HG03060 (cell line): ENCODE results near the gene CDH3.

Source experiments
- ATAC-seq: cut with Tn5 transposase; IDR thresholded peaks from one replicate; pipeline ENCODE4 v1.9.1; 2021; ENCODE audit warnings: low read depth, moderate number of reproducible peaks; ENCODE audit not compliant: unreplicated experiment

The CDH3 gene

GRCh38 chr16:68733570-68733969 is 88.5 kb downstream of the CDH3 start:
- ATAC-seq, result no peak

- no peak for ATAC-seq
Observed at GRCh38 chr16:68734782-68735181, 89.7 kb downstream of the CDH3 start.

GRCh38 chr16:68736561-68736960 is 91.5 kb downstream of the CDH3 start:
- no peak for ATAC-seq

GRCh38 chr16:68737046-68737729 is 92.1 kb downstream of the CDH3 start, which contains the start of gene CDH1:
CDH1 (plus strand) TSS chr16:68737292; CDS start chr16:68737416, 124 bp downstream.
- ATAC-seq, result no peak

- ATAC-seq, result no peak
Observed at GRCh38 chr16:68737730-68738629, 92.9 kb downstream of the CDH3 start.

GRCh38 chr16:68739964-68740627 is 95.0 kb downstream of the CDH3 start:
- no peak for ATAC-seq

GRCh38 chr16:68740628-68741346 is 95.7 kb downstream of the CDH3 start:
- no peak for ATAC-seq

GRCh38 chr16:68743664-68744063 is 98.6 kb downstream of the CDH3 start:
- ATAC-seq, result no peak

GRCh38 chr16:68744744-68745280 is 99.7 kb downstream of the CDH3 start:
- no peak for ATAC-seq

- no peak for ATAC-seq
Observed at GRCh38 chr16:68746951-68747350, 101.8 kb downstream of the CDH3 start.

GRCh38 chr16:68749432-68749831 is 104.3 kb downstream of the CDH3 start:
- no peak for ATAC-seq
